Activated CD4-positive, alpha-beta T cell treated with anti-CD3 and anti-CD28 coated beads, Interleukin-2, amount 10 ng/mL, durations not matched to agents 24 days and 14 days (primary cell): ENCODE measurements around the gene SDC3. TPM values are rescaled to one million over a fixed set of nuclear protein-coding genes. Genes with fewer than 3 reads are reported as not detected.

ENCODE experiments used
- DNase-seq: peaks from one replicate; pipeline ENCODE4 v3.0.0; 2022
- H3K27ac Mint-ChIP-seq: one replicate; pipeline ENCODE4 v1.8.0; 2022; ENCODE audit warnings: mild to moderate bottlenecking, mixed read lengths
- H3K27me3 Mint-ChIP-seq: one replicate; pipeline ENCODE4 v1.8.0; 2022; ENCODE audit warnings: mixed read lengths
- H3K36me3 Mint-ChIP-seq: one replicate; pipeline ENCODE4 v1.8.0; 2022; ENCODE audit warnings: low read depth, mild to moderate bottlenecking, mixed read lengths
- H3K4me1 Mint-ChIP-seq: one replicate; pipeline ENCODE4 v1.8.0; 2021; ENCODE audit warnings: mixed read lengths
- H3K4me3 Mint-ChIP-seq: one replicate; pipeline ENCODE4 v1.8.0; 2022; ENCODE audit warnings: mild to moderate bottlenecking, moderate library complexity, mixed read lengths
- H3K9me3 Mint-ChIP-seq: one replicate; pipeline ENCODE4 v1.8.0; 2021; ENCODE audit warnings: mixed read lengths
- intact Hi-C: fragments of 100-400 bp; cut with micrococcal nuclease; formaldehyde crosslinking; loops from one replicate; pipeline ENCODE4 v1.15.1; 2023
- total RNA-seq: library from RNA; stranded (reverse); gene quantifications from 2 replicates; pipeline ENCODE4 v1.2.3, GENCODE V29; 2022

Gene SDC3
- total RNA-seq, 1 donor from 2014 or later, result 0.44 TPM

- no peaks in the 10 kb centered on the region for H3K36me3 Mint-ChIP-seq
- H3K9me3 Mint-ChIP-seq, result peaks cover 4% of the 10 kb centered on the region
- no peak overlapping the region for H3K4me3 Mint-ChIP-seq
- intact Hi-C loops, result no loop called here
- no peak overlapping the region for H3K27ac Mint-ChIP-seq
- H3K27me3 Mint-ChIP-seq, result peaks cover 9% of the 10 kb centered on the region
- no peak for DNase-seq
- H3K4me1 Mint-ChIP-seq, result peaks cover 3% of the 10 kb centered on the region
Observed at GRCh38 chr1:30895944-30896660, 12.5 kb downstream of the SDC3 start.

DNA sequence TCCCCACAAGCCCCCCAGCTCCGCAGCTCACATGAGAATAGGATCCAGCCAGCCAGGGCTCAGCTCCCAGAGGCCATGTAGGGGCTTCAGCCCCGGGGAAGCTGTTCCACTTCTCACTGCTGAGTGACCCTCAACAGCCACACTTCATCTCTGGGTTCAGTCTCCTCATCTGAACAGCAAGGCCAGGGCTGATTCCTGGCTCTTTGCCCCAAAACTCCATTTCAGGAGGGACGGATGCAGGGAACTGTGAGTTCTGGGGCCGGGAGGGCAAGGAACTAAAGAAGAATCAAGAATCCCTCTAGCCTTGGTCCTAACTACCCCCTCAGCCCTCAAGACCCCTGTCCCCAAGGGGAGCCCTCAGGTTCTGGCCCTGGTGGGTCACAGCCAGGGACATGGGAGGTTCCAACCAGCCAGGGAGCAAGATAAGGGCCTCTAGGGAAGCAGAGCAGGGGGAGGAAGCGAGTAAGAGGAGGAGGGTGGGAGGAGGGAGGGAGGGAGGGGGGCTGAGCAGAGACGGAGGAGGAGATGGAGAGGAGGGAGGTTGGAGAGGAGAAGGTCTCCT lies 13.1 kb downstream of the SDC3 start:
- Mint-ChIP-seq H3K9me3 (peaks cover 4% of the 10 kb centered on the region), H3K36me3 (no peaks in the 10 kb centered on the region), H3K4me3 (no peak overlapping the region), H3K27me3 (peaks cover 9% of the 10 kb centered on the region), H3K27ac (no peak overlapping the region), H3K4me1 (peaks cover 3% of the 10 kb centered on the region)
- DNase-seq, result no peak
- intact Hi-C loops, result no loop called here

DNA sequence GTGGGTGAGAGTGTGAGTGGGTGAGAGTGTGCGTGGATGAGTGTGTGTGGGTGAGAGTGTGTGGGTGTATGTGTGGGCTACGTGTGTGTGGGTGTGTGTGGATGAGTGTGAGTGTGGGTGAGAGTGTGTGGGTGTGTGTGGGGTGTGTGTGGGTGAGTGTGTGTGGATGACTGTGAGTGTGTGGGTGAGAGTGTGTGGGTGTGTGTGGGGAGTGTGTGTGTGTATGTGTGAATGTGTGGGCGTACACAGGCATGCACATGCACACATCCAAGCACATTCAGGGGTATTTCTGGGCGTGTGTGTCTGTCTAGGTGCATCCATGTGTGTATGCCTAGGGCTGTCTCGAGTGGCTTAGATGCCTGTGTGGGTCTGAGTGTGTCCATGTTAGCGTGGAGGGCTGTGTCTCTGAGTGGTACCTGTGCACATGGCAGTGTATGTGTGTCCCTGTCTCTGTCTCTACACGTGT lies 14.0 kb downstream of the SDC3 start:
- no peak for DNase-seq
- peaks cover 9% of the 10 kb centered on the region for H3K27me3 Mint-ChIP-seq
- peaks cover 4% of the 10 kb centered on the region for H3K9me3 Mint-ChIP-seq
- H3K4me1 Mint-ChIP-seq, result peaks cover 3% of the 10 kb centered on the region
- no peaks in the 10 kb centered on the region for H3K36me3 Mint-ChIP-seq
- no peak overlapping the region for H3K4me3 Mint-ChIP-seq
- intact Hi-C loops, result no loop called here
- no peak overlapping the region for H3K27ac Mint-ChIP-seq

DNA sequence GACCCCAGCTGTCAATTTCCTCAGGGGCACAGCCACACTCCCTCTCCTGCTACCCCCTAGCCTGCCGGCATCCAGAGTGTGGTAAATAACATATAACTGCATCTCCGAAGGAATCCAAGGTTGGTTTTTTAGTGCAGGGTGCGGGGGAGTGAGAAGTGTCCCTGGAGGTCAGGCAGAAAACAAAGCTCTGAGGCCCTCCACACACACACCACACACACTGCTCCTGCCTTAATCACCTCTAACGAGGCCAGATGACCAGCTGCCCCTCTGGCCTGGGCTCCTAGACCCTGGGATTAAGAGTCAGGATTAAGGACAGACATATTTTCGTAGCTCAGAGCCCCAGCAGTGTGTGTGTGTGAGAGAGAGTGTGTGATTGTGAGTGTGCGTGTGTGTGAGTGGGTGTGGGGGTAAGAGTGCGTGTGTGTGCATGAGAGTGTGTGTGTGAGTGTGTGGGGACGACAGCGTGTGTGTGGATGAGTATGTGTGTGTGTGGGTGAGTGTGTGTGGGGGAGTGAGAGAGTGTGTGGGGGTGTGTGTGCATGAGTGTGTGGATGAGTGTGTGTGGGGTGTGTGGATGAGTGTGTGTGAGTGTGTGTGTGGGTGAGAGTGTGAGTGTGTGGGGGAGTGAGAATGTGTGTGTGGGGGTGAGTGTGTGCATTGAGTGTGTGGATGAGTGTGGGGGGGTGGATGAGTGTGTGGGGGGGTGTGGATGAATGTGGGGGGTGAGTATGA lies 14.6 kb downstream of the SDC3 start:
- Mint-ChIP-seq H3K4me1 (peaks cover 3% of the 10 kb centered on the region), H3K27me3 (peaks cover 11% of the 10 kb centered on the region), H3K4me3 (no peak overlapping the region), H3K9me3 (peaks cover 4% of the 10 kb centered on the region), H3K27ac (peak overlapping the region; percentile 54), H3K36me3 (no peaks in the 10 kb centered on the region)
- DNase-seq, result no peak
- intact Hi-C loops, result no loop called here

- intact Hi-C loops, result no loop called here
- Mint-ChIP-seq H3K4me3 (no peak overlapping the region), H3K36me3 (no peaks in the 10 kb centered on the region), H3K4me1 (peaks cover 3% of the 10 kb centered on the region), H3K27me3 (peaks cover 12% of the 10 kb centered on the region), H3K27ac (no peak overlapping the region), H3K9me3 (peaks cover 4% of the 10 kb centered on the region)
- DNase-seq, result no peak
Observed at GRCh38 chr1:30892671-30893073, 15.9 kb downstream of the SDC3 start.

DNA sequence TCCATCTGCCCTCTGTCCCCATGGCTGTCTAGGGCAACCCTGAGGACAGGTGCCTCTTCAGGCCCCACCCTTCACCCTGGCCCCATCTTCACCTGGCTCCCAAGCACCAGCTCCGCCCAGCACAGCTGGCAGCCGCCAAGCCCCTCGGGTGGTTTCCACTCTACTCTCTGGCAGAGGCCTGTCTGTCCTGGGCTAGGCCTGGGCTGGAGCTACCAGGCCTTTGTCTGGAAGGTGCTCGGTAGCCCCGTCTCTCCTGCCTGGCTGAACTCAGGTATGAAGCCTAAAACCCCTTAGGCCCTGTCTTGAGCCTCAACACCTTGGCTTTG lies 17.4 kb downstream of the SDC3 start:
- H3K27me3 Mint-ChIP-seq, result peaks cover 12% of the 10 kb centered on the region
- no peak overlapping the region for H3K27ac Mint-ChIP-seq
- no peaks in the 10 kb centered on the region for H3K36me3 Mint-ChIP-seq
- peaks cover 3% of the 10 kb centered on the region for H3K4me1 Mint-ChIP-seq
- no peak for DNase-seq
- H3K9me3 Mint-ChIP-seq, result peaks cover 4% of the 10 kb centered on the region
- intact Hi-C loops, result no loop called here
- no peak overlapping the region for H3K4me3 Mint-ChIP-seq

DNA sequence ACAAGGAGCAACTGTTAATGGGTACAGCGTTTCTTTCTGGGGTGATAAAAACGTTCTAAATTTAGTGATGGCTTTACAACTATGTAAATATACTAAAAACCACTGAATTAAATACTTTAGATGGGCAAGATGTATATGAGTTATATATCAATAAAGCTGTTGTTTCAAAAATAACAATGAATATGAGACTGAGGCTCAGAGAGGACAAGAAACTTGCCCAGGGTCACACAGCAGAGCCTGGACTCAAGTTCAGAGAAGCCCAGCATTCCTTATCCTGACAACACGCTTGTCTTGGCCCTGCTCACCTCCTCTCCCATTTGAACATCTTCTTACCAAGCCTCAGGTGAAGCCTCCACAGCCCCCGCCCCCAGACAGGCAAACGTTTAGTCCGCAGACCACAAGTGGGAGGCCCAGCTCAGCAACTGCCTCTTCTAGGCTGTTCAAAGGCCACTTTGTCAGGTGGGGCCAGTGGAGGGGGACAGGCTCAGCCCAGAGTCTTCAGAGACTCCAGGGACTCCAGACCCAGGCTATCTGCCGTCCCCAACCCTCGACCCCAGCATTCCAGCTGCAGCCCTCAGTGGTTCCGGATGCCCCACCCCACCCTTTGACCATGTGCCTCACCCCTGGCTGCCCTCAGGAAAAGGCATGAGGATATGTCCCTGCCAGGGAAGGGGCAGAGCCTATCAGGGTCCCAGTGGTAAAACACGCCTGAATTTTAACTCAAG lies 17.9 kb downstream of the SDC3 start:
- Mint-ChIP-seq H3K36me3 (no peaks in the 10 kb centered on the region), H3K27ac (no peak overlapping the region), H3K27me3 (peaks cover 13% of the 10 kb centered on the region), H3K4me1 (peaks cover 3% of the 10 kb centered on the region), H3K9me3 (peaks cover 4% of the 10 kb centered on the region), H3K4me3 (no peak overlapping the region)
- no peak for DNase-seq
- intact Hi-C loops, result no loop called here

DNA sequence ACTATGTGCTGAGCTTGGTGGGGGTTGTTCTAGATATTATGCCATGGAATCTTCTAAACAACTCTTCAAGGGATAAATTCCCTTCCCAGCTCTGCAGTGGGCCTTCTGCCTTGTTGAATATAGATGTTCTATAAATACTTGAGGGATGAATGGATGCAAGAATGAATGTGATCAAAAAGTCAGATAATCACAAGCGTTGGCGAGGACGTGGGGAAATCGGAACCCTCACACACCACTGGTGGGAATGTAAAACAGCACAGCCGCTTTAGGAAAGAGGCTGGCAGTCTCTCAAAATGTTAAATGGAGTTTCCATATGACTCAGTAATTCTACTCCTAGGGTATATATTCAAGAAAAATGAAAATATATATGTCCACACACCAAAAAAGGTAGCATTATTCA lies 19.0 kb downstream of the SDC3 start:
- no peaks in the 10 kb centered on the region for H3K36me3 Mint-ChIP-seq
- no peak overlapping the region for H3K4me3 Mint-ChIP-seq
- peaks cover 17% of the 10 kb centered on the region for H3K27me3 Mint-ChIP-seq
- H3K27ac Mint-ChIP-seq, result no peak overlapping the region
- no peak for DNase-seq
- H3K4me1 Mint-ChIP-seq, result peaks cover 3% of the 10 kb centered on the region
- intact Hi-C loops, result no loop called here
- H3K9me3 Mint-ChIP-seq, result peaks cover 4% of the 10 kb centered on the region

DNA sequence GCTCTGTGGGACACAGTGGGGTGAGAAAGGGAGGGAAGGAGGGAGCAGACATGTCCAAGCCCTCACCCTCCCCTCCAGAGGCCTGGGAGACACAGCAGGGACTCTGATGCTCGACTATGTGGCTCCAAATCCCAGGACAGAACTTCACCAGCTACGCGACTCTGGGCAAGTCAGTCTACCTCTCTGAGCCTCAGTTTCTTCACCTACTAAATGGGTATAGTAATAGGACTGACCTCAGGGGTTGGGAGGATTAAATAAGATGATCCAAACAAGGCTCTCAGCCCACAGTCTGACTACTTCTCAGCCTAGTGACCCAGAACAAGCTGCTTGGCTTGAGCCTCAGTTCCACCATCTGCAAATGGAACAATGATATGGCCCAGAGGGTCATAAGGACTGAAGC lies 19.6 kb downstream of the SDC3 start:
- no peaks in the 10 kb centered on the region for H3K36me3 Mint-ChIP-seq
- no peak overlapping the region for H3K4me3 Mint-ChIP-seq
- intact Hi-C loops, result no loop called here
- no peak overlapping the region for H3K27ac Mint-ChIP-seq
- peaks cover 2% of the 10 kb centered on the region for H3K9me3 Mint-ChIP-seq
- peaks cover 1% of the 10 kb centered on the region for H3K4me1 Mint-ChIP-seq
- DNase-seq, result no peak
- H3K27me3 Mint-ChIP-seq, result peaks cover 21% of the 10 kb centered on the region

GRCh38 chr1:30888391-30888790 lies 20.2 kb downstream of the SDC3 start:
- Mint-ChIP-seq H3K36me3 (no peaks in the 10 kb centered on the region), H3K27me3 (peaks cover 21% of the 10 kb centered on the region), H3K27ac (no peak overlapping the region), H3K4me1 (no peaks in the 10 kb centered on the region), H3K4me3 (no peak overlapping the region), H3K9me3 (no peaks in the 10 kb centered on the region)
- no peak for DNase-seq
- intact Hi-C loops, result no loop called here

- intact Hi-C loops, result no loop called here
- no peak for DNase-seq
- Mint-ChIP-seq H3K36me3 (no peaks in the 10 kb centered on the region), H3K27me3 (peaks cover 21% of the 10 kb centered on the region), H3K4me3 (no peak overlapping the region), H3K4me1 (no peaks in the 10 kb centered on the region), H3K9me3 (no peaks in the 10 kb centered on the region), H3K27ac (no peak overlapping the region)
Observed at GRCh38 chr1:30887485-30888315, 20.9 kb downstream of the SDC3 start.

DNA sequence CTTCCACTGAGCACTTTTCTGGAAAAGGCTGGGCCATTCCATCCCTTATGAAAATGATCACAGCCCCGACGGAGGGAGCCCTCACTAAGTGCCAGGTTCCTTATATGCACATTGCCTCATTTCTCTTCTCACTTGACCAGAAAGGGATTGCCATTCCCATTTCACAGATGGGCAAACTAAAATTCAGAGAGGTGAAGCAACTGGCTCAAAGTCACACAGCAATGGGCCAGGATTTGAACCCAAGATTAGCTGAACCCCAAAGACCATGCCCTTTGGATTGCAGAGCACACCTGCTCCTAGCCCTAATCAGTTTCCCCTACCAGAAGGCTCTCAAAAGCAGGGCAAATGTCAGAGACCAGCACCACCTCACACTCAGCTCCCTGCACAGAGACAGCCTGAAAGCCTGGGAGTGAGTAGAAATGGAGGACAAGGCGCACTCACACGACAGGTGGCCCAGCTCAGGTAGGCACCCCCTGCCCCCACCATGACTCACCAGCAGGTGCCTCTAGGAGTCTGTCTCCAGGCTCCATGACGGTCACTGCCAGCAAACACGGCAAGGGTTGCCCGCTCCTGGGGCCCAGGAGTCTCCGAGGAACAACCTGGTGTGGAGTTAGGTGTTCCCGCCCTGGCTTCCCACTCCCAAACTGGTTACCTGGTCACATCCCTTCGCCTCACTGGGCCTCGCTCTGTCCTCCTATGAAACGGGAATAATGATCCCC lies 21.7 kb downstream of the SDC3 start:
- Mint-ChIP-seq H3K9me3 (no peaks in the 10 kb centered on the region), H3K4me3 (no peak overlapping the region), H3K4me1 (peaks cover 2% of the 10 kb centered on the region), H3K27ac (no peak overlapping the region), H3K27me3 (peaks cover 23% of the 10 kb centered on the region), H3K36me3 (no peaks in the 10 kb centered on the region)
- no peak for DNase-seq
- intact Hi-C loops, result no loop called here
